NCI-H2171 (cell line): ENCODE data around the gene LSM12.

ENCODE experiments used
- DNase-seq: peaks from one replicate; lab custom pipeline; 2025; lab: John Stamatoyannopoulos, UW

LSM12 gene

GRCh38 chr17:44095647-44096496 is 29.4 kb upstream of the LSM12 start:
- DNase-seq = peak; percentile 58

- DNase-seq = no peak
These were observed 28.8 kb upstream of the LSM12 start for GRCh38 chr17:44095388-44095646.

- DNase-seq = no peak
These were observed 28.4 kb upstream of the LSM12 start for GRCh38 chr17:44094701-44095387.

- DNase-seq = peak; percentile 38
These were observed 26.9 kb upstream of the LSM12 start for GRCh38 chr17:44093231-44093900.

GRCh38 chr17:44092051-44092450 is 25.6 kb upstream of the LSM12 start:
- DNase-seq = no peak

GRCh38 chr17:44091200-44091997 is 24.9 kb upstream of the LSM12 start:
- DNase-seq = no peak

GRCh38 chr17:44088254-44088653 is 21.8 kb upstream of the LSM12 start:
- no peak for DNase-seq

GRCh38 chr17:44087319-44087718 is 20.8 kb upstream of the LSM12 start:
- no peak for DNase-seq

GRCh38 chr17:44086364-44087311 is 20.2 kb upstream of the LSM12 start:
- DNase-seq = no peak

GRCh38 chr17:44085908-44086307 is 19.4 kb upstream of the LSM12 start:
- no peak for DNase-seq

- DNase-seq = no peak
These were observed 18.4 kb upstream of the LSM12 start for GRCh38 chr17:44084921-44085320.

- no peak for DNase-seq
These were observed 17.7 kb upstream of the LSM12 start for GRCh38 chr17:44084131-44084538.

- no peak for DNase-seq
These were observed 16.9 kb upstream of the LSM12 start for GRCh38 chr17:44083250-44083849.

GRCh38 chr17:44082256-44082927 is 15.9 kb upstream of the LSM12 start:
- no peak for DNase-seq

GRCh38 chr17:44081681-44082080 is 15.2 kb upstream of the LSM12 start:
- no peak for DNase-seq

- no peak for DNase-seq
These were observed 13.7 kb upstream of the LSM12 start for GRCh38 chr17:44079877-44080821.

- no peak for DNase-seq
These were observed 11.9 kb upstream of the LSM12 start for GRCh38 chr17:44078412-44078811.

- DNase-seq = no peak
These were observed 11.1 kb upstream of the LSM12 start for GRCh38 chr17:44077595-44077909.
